Caco-2 (cell line): Measurements from ENCODE around the gene STRBP. TPM values are rescaled to one million over a fixed set of nuclear protein-coding genes. Genes with fewer than 3 reads are reported as not detected.

ENCODE experiments used
- BruUV-seq: library from RNA; stranded (reverse); fragments of 400-500 nt; replicated peaks from 2 replicates; lab custom pipeline; 2021; lab: Mats Ljungman, UMichigan
- CTCF ChIA-PET: fragments of 300-600 bp; sonication (Branson Sonifier 250); formaldehyde crosslinking; loops from one replicate; lab custom pipeline; 2022; ENCODE audit warnings: antibody characterized with exemption; lab: Charles Lee
- POLR2A ChIA-PET: fragments of 300-600 bp; sonication (Branson Sonifier 250); formaldehyde crosslinking; loops from one replicate; lab custom pipeline; 2022; ENCODE audit warnings: antibody characterized with exemption; lab: Charles Lee
- DNase-seq, 2 experiments: peaks; one replicate each; pipeline versions ENCODE4 v3.0.0 to v3.0.0-alpha.2; 2020 to 2022
- H3K27me3 ChIP-seq: replicated peaks from 2 replicates; pipeline ENCODE4 v1.6.0; 2011; ENCODE audit warnings: low read length; ENCODE audit not compliant: control insufficient read depth, insufficient read depth
- H3K36me3 ChIP-seq: 2 replicates; pipeline ENCODE4 v1.5.1; 2011; ENCODE audit warnings: low read length; ENCODE audit not compliant: control insufficient read depth, insufficient read depth
- H3K4me1 ChIP-seq: fragments of 250-450 bp; sonication (Bioruptor Pico); 2 replicates; pipeline ENCODE4 v1.5.1; 2020; ENCODE audit warnings: mild to moderate bottlenecking
- H3K4me3 ChIP-seq: 2 replicates; pipeline ENCODE4 v1.5.1; 2011; ENCODE audit warnings: low read depth, mild to moderate bottlenecking, control low read depth, low read length
- H3K9me3 ChIP-seq: fragments of 250-450 bp; sonication (Bioruptor Pico); 2 replicates; pipeline ENCODE4 v1.5.1; 2020; ENCODE audit warnings: mild to moderate bottlenecking, moderate library complexity
- H3K27ac Mint-ChIP-seq: one replicate; pipeline ENCODE4 v1.8.0; 2022; ENCODE audit warnings: mixed read lengths; ENCODE audit not compliant: unreplicated experiment
- H3K27me3 Mint-ChIP-seq: one replicate; pipeline ENCODE4 v1.8.0; 2022; ENCODE audit warnings: mixed read lengths; ENCODE audit not compliant: insufficient read depth, unreplicated experiment
- H3K36me3 Mint-ChIP-seq: one replicate; pipeline ENCODE4 v1.8.0; 2022; ENCODE audit warnings: mild to moderate bottlenecking, mixed read lengths; ENCODE audit not compliant: insufficient read depth, unreplicated experiment
- H3K4me1 Mint-ChIP-seq: one replicate; pipeline ENCODE4 v1.8.0; 2022; ENCODE audit warnings: low read depth, mixed read lengths; ENCODE audit not compliant: unreplicated experiment
- H3K4me3 Mint-ChIP-seq: one replicate; pipeline ENCODE4 v1.8.0; 2022; ENCODE audit warnings: mild to moderate bottlenecking, moderate library complexity, mixed read lengths; ENCODE audit not compliant: unreplicated experiment
- H3K9me3 Mint-ChIP-seq: one replicate; pipeline ENCODE4 v1.8.0; 2022; ENCODE audit warnings: mixed read lengths; ENCODE audit not compliant: unreplicated experiment
- CTCF ChIP-seq, 2 experiments: fragments of 200-600 bp in 1 of 2; IDR thresholded peaks; 1 replicate in 1 of 2; 2 replicates in 1 of 2; pipeline versions ENCODE4 v1.5.1 to v1.8.0; 2011 to 2022; ENCODE audit warnings: antibody characterized with exemption in 1 of 2, control low read depth in 1 of 2, inconsistent platforms in 1 of 2, low read depth in 1 of 2, low read length in 1 of 2, mild to moderate bottlenecking in 1 of 2, moderate library complexity in 1 of 2; ENCODE audit not compliant: insufficient read depth in 1 of 2, severe bottlenecking in 1 of 2, unreplicated experiment in 1 of 2
- intact Hi-C: fragments of 100-400 bp; cut with micrococcal nuclease; formaldehyde crosslinking; loops from one replicate; pipeline ENCODE4 v1.10.0; 2022; ENCODE audit not compliant: unreplicated experiment
- total RNA-seq: library from RNA; stranded (reverse); gene quantifications from 2 replicates; pipeline ENCODE4 v1.2.3, GENCODE V29; 2022

STRBP gene
- total RNA-seq, 1 experiment from 2014 or later = 43.5 TPM

DNA sequence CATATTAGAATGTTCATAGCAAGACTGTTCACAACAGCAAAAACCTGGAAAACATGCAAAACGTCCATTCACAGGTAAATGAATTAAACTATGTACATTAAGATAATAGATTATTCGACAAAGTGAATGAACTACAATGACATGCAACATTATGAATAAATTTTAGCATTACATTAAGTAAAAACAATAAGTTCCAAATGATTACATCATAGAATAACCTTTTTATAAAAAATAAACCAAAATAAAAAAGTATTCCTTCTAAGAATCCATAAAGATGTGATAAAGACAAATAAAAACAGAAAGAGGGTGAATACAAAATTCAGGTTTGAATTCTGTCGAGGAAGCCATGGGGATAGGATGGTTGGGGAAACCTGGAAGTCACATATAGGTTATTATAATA, 57.3 kb downstream of the STRBP start:
- H3K36me3 ChIP-seq = no peaks in the 10 kb centered on the region
- Mint-ChIP-seq H3K27ac (no peak overlapping the region), H3K9me3 (no peaks in the 10 kb centered on the region), H3K27me3 (no peaks in the 10 kb centered on the region), H3K4me1 (no peaks in the 10 kb centered on the region), H3K36me3 (no peaks in the 10 kb centered on the region), H3K4me3 (no peak overlapping the region)
- no peak overlapping the region for H3K4me3 ChIP-seq
- no TSS peak for BruUV-seq
- no peaks in the 10 kb centered on the region for H3K27me3 ChIP-seq
- H3K4me1 ChIP-seq = no peaks in the 10 kb centered on the region
- ChIA-PET POLR2A (no interaction called here), CTCF (no interaction called here)
- intact Hi-C loops = no loop called here
- no peaks in the 10 kb centered on the region for H3K9me3 ChIP-seq
- DNase-seq = no peak
- no peak for TF ChIP-seq CTCF (IDR thresholded peaks at IDR 0.05; ENCODE audit: insufficient read depth in 1 of 2, low read depth in 1 of 2, low read length in 1 of 2, severe bottlenecking in 1 of 2, unreplicated experiment in 1 of 2)

- Mint-ChIP-seq H3K9me3 (no peaks in the 10 kb centered on the region), H3K36me3 (no peaks in the 10 kb centered on the region), H3K4me1 (no peaks in the 10 kb centered on the region), H3K27ac (no peak overlapping the region), H3K27me3 (no peaks in the 10 kb centered on the region), H3K4me3 (no peak overlapping the region)
- H3K36me3 ChIP-seq = no peaks in the 10 kb centered on the region
- no peaks in the 10 kb centered on the region for H3K9me3 ChIP-seq
- DNase-seq = no peak
- CTCF ChIA-PET = no interaction called here
- no peaks in the 10 kb centered on the region for H3K27me3 ChIP-seq
- no peaks in the 10 kb centered on the region for H3K4me1 ChIP-seq
- H3K4me3 ChIP-seq = no peak overlapping the region
- intact Hi-C loops = no loop called here
- TF ChIP-seq CTCF (IDR thresholded peaks at IDR 0.05; ENCODE audit: insufficient read depth in 1 of 2, low read depth in 1 of 2, low read length in 1 of 2, severe bottlenecking in 1 of 2, unreplicated experiment in 1 of 2) = no peak
- BruUV-seq = no TSS peak
- POLR2A ChIA-PET = no interaction called here
Observed at GRCh38 chr9:123208626-123209174, 59.7 kb downstream of the STRBP start.

- no peaks in the 10 kb centered on the region for H3K4me1 ChIP-seq
- Mint-ChIP-seq H3K4me1 (no peaks in the 10 kb centered on the region), H3K27ac (no peak overlapping the region), H3K9me3 (no peaks in the 10 kb centered on the region), H3K4me3 (no peak overlapping the region), H3K36me3 (peaks cover 6% of the 10 kb centered on the region), H3K27me3 (no peaks in the 10 kb centered on the region)
- intact Hi-C loops = no loop called here
- no peak overlapping the region for H3K4me3 ChIP-seq
- BruUV-seq = no TSS peak
- no peaks in the 10 kb centered on the region for H3K9me3 ChIP-seq
- H3K36me3 ChIP-seq = no peaks in the 10 kb centered on the region
- TF ChIP-seq CTCF (IDR thresholded peaks at IDR 0.05; ENCODE audit: insufficient read depth in 1 of 2, low read depth in 1 of 2, low read length in 1 of 2, severe bottlenecking in 1 of 2, unreplicated experiment in 1 of 2) = no peak
- CTCF ChIA-PET = no interaction called here
- no peaks in the 10 kb centered on the region for H3K27me3 ChIP-seq
- POLR2A ChIA-PET = no interaction called here
- DNase-seq = no peak
Observed at GRCh38 chr9:123206065-123206464, 62.3 kb downstream of the STRBP start.
